Upper lobe of left lung (tissue), 6 donors: ENCODE results near the gene KIDINS220. TPM values are rescaled to one million over a fixed set of nuclear protein-coding genes. Genes with fewer than 3 reads are reported as not detected.

Source experiments
- ATAC-seq, 2 donors: fragments of 200-7000 bp; cut with Tn5 transposase; one replicate each; pipeline ENCODE4 v1.9.1; 2022; ENCODE audit warnings: mild to moderate bottlenecking in 2 of 2, moderate library complexity in 2 of 2; ENCODE audit not compliant: low FRiP score in 2 of 2
- DNase-seq, 2 donors: peaks; one replicate each; pipeline ENCODE4 v3.0.0-alpha.2; 2019 to 2020
- H3K27ac ChIP-seq, 4 donors: fragments of 200-600 bp; sonication (generic); one replicate each; pipeline ENCODE4 v1.5.1; 2016 to 2019
- H3K27me3 ChIP-seq, 4 donors: fragments of 200-600 bp; sonication (generic); one replicate each; pipeline ENCODE4 v1.5.1; 2017 to 2019
- H3K36me3 ChIP-seq, 4 donors: fragments of 200-600 bp; sonication (generic); one replicate each; pipeline ENCODE4 v1.5.1; 2016 to 2019
- H3K4me1 ChIP-seq, 4 donors: fragments of 200-600 bp; sonication (generic); one replicate each; pipeline ENCODE4 v1.5.1; 2018 to 2019
- H3K4me3 ChIP-seq, 4 donors: fragments of 200-600 bp; sonication (generic); one replicate each; pipeline ENCODE4 v1.5.1; 2017 to 2019; ENCODE audit warnings: mild to moderate bottlenecking in 2 of 4, moderate library complexity in 1 of 4
- H3K9me3 ChIP-seq, 4 donors: fragments of 200-600 bp; sonication (generic); one replicate each; pipeline ENCODE4 v1.5.1; 2018 to 2019
- CTCF ChIP-seq, 6 experiments: fragments of 450-650 bp in 4 of 6; fragments of 200-600 bp in 2 of 6; sonication (generic) in 2 of 6; IDR thresholded peaks; one replicate each; pipeline ENCODE4 v1.5.1; 2016 to 2019; ENCODE audit warnings: antibody characterized with exemption in 6 of 6
- EP300 ChIP-seq, 4 donors: sonication (generic); formaldehyde crosslinking; IDR thresholded peaks; one replicate each; pipeline ENCODE4 v1.5.1; 2017; ENCODE audit warnings: antibody characterized with exemption in 4 of 4, control low read depth in 2 of 4
- POLR2A ChIP-seq, 4 donors: fragments of 450-650 bp; IDR thresholded peaks; one replicate each; pipeline ENCODE4 v1.5.1; 2016 to 2017; ENCODE audit warnings: antibody characterized with exemption in 4 of 4, mild to moderate bottlenecking in 2 of 4
- POLR2AphosphoS5 ChIP-seq, 2 donors: sonication (generic); formaldehyde crosslinking; IDR thresholded peaks; one replicate each; pipeline ENCODE4 v1.5.1; 2017; ENCODE audit warnings: antibody characterized with exemption in 2 of 2
- WGBS, 2 donors: methylation state at CpG; one replicate each; pipeline ENCODE4 v1.1.5; 2017 to 2018; 5-methylcytosine and 5-hydroxymethylcytosine counted together
- total RNA-seq, 6 donors: library from RNA; depleted of rRNA in 4 of 6; stranded (reverse); fragments of >200 nt in 4 of 6; gene quantifications; one replicate each; pipeline versions ENCODE4 v1.1.0 to v1.2.1, GENCODE V29; 2016 to 2021
- donor health status: DM: no; HTN: no; CAD: no; lungs with moderate emphysema.
- donor health status: DM: no; HTN: yes; CAD: no; lungs with severe emphysema.

The KIDINS220 gene
- total RNA-seq, 6 donors from 2014 or later: 58.2 to 136 (median 69.9) TPM

- TF ChIP-seq CTCF (IDR thresholded peaks at IDR 0.05): no peak
- TF ChIP-seq POLR2AphosphoS5 (IDR thresholded peaks at IDR 0.05): no peak
- TF ChIP-seq POLR2A (IDR thresholded peaks at IDR 0.05): no peak
- no peak for TF ChIP-seq EP300 (IDR thresholded peaks at IDR 0.05)
- Histone ChIP-seq H3K36me3 (peaks cover 25 to 66% (median 39%) of the 10 kb centered on the region in 4 donors), H3K9me3 (no peaks in the 10 kb centered on the region)
These were observed 109.0 kb downstream of the KIDINS220 start for GRCh38 chr2:8728305-8729015.

GRCh38 chr2:8725838-8726237, 111.6 kb downstream of the KIDINS220 start:
- TF ChIP-seq POLR2A (IDR thresholded peaks at IDR 0.05): no peak
- TF ChIP-seq CTCF (IDR thresholded peaks at IDR 0.05): no peak
- Histone ChIP-seq H3K9me3 (no peaks in the 10 kb centered on the region), H3K4me1 (peaks cover 0 to 5% (median 2%) of the 10 kb centered on the region in 4 donors), H3K27ac (no peak overlapping the region), H3K4me3 (no peak overlapping the region), H3K27me3 (no peaks in the 10 kb centered on the region), H3K36me3 (peaks cover 2 to 40% (median 18%) of the 10 kb centered on the region in 4 donors)
- ATAC-seq (no peak), DNase-seq (no peak)
- WGBS, 2 donors: 84 to 88% methylated on average over 7 of the region's 7 CpGs

More at GRCh38 chr2:8728305-8729015, 109.0 kb downstream of the KIDINS220 start:
- Histone ChIP-seq H3K27ac (no peak overlapping the region), H3K4me1 (peaks cover 0 to 5% (median 2%) of the 10 kb centered on the region in 4 donors), H3K27me3 (no peaks in the 10 kb centered on the region), H3K4me3 (no peak overlapping the region)
- no peak for DNase-seq
- WGBS, 2 donors: 94 to 97% methylated on average over 7 of the region's 7 CpGs
- no peak for ATAC-seq

DNA sequence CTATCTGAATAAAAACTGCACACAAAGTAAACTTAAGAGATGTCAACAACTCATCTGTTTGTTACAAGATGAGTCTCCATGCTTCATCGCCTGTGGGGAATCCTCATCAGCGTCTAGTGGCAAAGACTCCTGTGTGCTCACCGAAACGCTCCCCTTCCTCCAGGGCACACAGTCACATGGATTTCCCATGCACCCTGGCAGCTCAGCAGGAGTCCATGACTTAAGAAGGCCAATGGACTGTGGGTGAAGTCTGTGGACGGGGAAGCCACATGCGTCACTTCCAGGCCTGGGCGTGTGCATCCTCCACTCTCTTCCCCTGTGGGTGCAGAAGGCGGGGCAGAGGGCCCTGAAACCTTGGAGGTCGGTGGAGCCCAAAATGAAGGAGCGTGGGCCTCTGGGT, 114.4 kb downstream of the KIDINS220 start:
- WGBS, 2 donors: 90 to 92% methylated on average over 10 of the region's 10 CpGs
- DNase-seq: no peak
- peaks cover 0 to 12% (median 3%) of the 10 kb centered on the region in 4 donors for H3K36me3 ChIP-seq
- no peaks in the 10 kb centered on the region for H3K4me1 ChIP-seq
- H3K4me3 ChIP-seq: no peak overlapping the region
- H3K27me3 ChIP-seq: no peaks in the 10 kb centered on the region
- no peaks in the 10 kb centered on the region for H3K9me3 ChIP-seq
- TF ChIP-seq EP300 (IDR thresholded peaks at IDR 0.05) (no peak), POLR2AphosphoS5 (IDR thresholded peaks at IDR 0.05) (no peak), CTCF (IDR thresholded peaks at IDR 0.05) (no peak), POLR2A (IDR thresholded peaks at IDR 0.05) (no peak)
- no peak overlapping the region for H3K27ac ChIP-seq
- no peak for ATAC-seq

GRCh38 chr2:8721410-8721809, 116.0 kb downstream of the KIDINS220 start:
- ATAC-seq (no peak), DNase-seq (no peak)
- H3K4me1 ChIP-seq: no peaks in the 10 kb centered on the region
- TF ChIP-seq EP300 (IDR thresholded peaks at IDR 0.05) (no peak), CTCF (IDR thresholded peaks at IDR 0.05) (no peak), POLR2AphosphoS5 (IDR thresholded peaks at IDR 0.05) (no peak), POLR2A (IDR thresholded peaks at IDR 0.05) (no peak)
- H3K4me3 ChIP-seq: no peak overlapping the region
- no peaks in the 10 kb centered on the region for H3K9me3 ChIP-seq
- H3K27me3 ChIP-seq: no peaks in the 10 kb centered on the region
- peaks cover 0 to under 1% (median 0%) of the 10 kb centered on the region in 4 donors for H3K36me3 ChIP-seq
- WGBS, 2 donors: 94 to 97% methylated on average over 3 of the region's 3 CpGs
- H3K27ac ChIP-seq: no peak overlapping the region

GRCh38 chr2:8720741-8721140, 116.7 kb downstream of the KIDINS220 start:
- Histone ChIP-seq H3K9me3 (no peaks in the 10 kb centered on the region), H3K27ac (no peak overlapping the region), H3K4me1 (no peaks in the 10 kb centered on the region), H3K27me3 (no peaks in the 10 kb centered on the region), H3K36me3 (no peaks in the 10 kb centered on the region), H3K4me3 (no peak overlapping the region)
- DNase-seq: no peak
- TF ChIP-seq POLR2A (IDR thresholded peaks at IDR 0.05): no peak
- TF ChIP-seq CTCF (IDR thresholded peaks at IDR 0.05): no peak
- TF ChIP-seq EP300 (IDR thresholded peaks at IDR 0.05): no peak
- no peak for TF ChIP-seq POLR2AphosphoS5 (IDR thresholded peaks at IDR 0.05)
- WGBS, 2 donors: 61 to 79% methylated on average over 3 of the region's 3 CpGs
- no peak for ATAC-seq
